Activated T-cell treated with anti-CD3 and anti-CD28 coated beads, Interleukin-2, amount 50 U/mL, for 24 hours (primary cell): Measurements from ENCODE around the gene THRAP3.

Experiments used
- DNase-seq: peaks from one replicate; pipeline ENCODE4 v3.0.0-alpha.2; 2020
- H3K27ac Mint-ChIP-seq: 2 replicates; pipeline ENCODE4 v1.8.0; 2020; ENCODE audit warnings: mild to moderate bottlenecking, mixed read lengths
- H3K27me3 Mint-ChIP-seq: 2 replicates; pipeline ENCODE4 v1.8.0; 2020; ENCODE audit warnings: mixed read lengths
- H3K36me3 Mint-ChIP-seq: 2 replicates; pipeline ENCODE4 v1.8.0; 2020; ENCODE audit warnings: low read depth, mixed read lengths
- H3K4me1 Mint-ChIP-seq: 2 replicates; pipeline ENCODE4 v1.8.0; 2020; ENCODE audit warnings: low read depth, mixed read lengths
- H3K4me3 Mint-ChIP-seq: 2 replicates; pipeline ENCODE4 v1.8.0; 2020; ENCODE audit warnings: mild to moderate bottlenecking, moderate library complexity, mixed read lengths
- H3K9me3 Mint-ChIP-seq: 2 replicates; pipeline ENCODE4 v1.8.0; 2020; ENCODE audit warnings: mixed read lengths

THRAP3 gene

DNA sequence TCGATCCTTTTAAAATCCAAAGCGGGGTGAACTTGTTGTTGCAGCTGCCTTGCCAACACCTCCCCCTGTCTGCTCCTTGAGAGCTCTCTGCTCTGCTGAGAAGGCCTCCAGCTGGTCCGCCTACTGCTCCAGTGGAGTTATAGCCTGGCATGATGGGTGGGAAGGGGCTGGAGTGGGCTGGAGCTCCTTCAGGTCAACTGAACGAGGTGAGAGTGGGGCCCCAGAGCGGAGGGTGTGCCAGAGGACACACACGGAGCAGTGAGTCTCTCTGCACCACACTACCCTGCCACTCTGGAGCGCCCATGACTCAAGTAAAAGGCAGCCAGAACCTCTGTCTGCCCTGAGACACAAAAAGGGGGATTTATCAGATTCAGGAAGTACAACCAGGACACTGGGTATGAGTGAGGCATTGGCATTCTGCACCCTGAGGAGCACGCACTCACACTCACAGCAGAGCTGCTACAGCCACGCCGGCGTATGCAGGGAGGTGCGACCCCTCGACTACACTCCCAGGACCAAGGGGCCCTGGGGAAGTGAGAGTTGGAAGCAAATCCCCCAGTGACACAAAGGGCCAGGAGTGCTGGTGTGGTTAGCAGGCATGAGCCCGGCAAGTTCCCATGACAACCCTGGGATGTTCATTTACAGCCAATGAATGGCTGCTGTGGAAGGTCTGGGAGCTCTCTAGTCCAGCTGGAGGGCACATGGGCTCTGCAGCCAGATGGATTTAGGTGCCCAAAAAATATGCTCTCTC, 127.2 kb downstream of the THRAP3 start:
- Mint-ChIP-seq H3K27ac (peak overlapping the region; percentile 86), H3K36me3 (peaks cover 82% of the 10 kb centered on the region)

GRCh38 chr1:36352125-36352909, 128.1 kb downstream of the THRAP3 start:
- Mint-ChIP-seq H3K27me3 (no peaks in the 10 kb centered on the region), H3K36me3 (peaks cover 83% of the 10 kb centered on the region), H3K4me1 (peaks cover 28% of the 10 kb centered on the region), H3K9me3 (no peaks in the 10 kb centered on the region), H3K4me3 (no peak overlapping the region), H3K27ac (peak overlapping the region; percentile 72)
- no peak for DNase-seq

More for the DNA sequence above, 127.2 kb downstream of the THRAP3 start:
- no peak overlapping the region for H3K4me3 Mint-ChIP-seq
- H3K4me1 Mint-ChIP-seq: peaks cover 28% of the 10 kb centered on the region
- H3K27me3 Mint-ChIP-seq: no peaks in the 10 kb centered on the region
- no peak for DNase-seq
- H3K9me3 Mint-ChIP-seq: no peaks in the 10 kb centered on the region

DNA sequence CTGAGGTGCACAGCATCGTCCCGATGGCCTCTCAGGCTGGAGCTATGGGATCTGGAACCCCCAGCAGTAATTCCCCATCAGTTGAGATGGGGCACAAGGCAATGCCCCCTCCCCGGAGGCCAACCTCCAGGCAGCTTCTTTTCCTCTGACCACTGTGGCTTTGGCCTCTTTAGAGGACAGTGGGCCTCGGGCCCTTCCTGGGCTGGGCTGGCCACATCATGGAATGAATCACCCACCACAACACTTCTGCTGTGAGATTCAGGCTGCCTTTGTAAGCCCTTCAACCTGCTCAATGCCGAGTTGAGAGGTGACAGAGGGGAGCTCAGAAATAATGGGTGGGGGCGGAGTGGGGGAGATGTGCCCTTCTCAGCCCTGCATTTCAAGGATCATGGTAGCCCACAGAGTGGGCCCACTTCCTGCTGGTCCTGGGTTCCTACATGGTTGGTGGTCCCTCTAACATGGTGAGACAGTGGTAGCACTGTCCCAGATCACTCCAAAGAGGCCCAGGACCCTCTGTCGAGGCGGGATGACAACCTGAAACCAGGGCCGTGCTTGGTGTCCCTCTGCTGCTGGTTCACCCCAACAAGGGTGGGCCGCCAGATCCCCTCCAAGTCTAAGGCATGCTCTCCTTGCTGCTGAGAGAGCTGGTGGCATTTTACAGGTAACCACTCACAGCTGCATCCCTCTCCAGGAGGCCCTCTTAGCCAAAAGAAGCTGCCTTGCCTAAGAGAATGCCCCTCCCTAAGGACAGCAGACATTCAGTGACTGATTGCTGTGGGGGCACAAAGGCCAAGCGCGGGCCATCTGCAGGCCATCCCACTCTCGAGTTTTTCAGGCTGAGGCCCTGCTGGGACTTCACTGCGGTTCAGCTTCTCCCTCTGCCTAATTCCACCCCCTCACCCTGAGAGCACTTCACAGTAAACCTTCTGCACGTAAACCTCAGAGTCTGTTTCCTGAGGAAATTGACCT, 129.0 kb downstream of the THRAP3 start:
- Mint-ChIP-seq H3K4me3 (no peak overlapping the region), H3K9me3 (no peaks in the 10 kb centered on the region), H3K27me3 (no peaks in the 10 kb centered on the region), H3K36me3 (peaks cover 83% of the 10 kb centered on the region), H3K27ac (peak overlapping the region; percentile 72), H3K4me1 (peaks cover 28% of the 10 kb centered on the region)
- no peak for DNase-seq

DNA sequence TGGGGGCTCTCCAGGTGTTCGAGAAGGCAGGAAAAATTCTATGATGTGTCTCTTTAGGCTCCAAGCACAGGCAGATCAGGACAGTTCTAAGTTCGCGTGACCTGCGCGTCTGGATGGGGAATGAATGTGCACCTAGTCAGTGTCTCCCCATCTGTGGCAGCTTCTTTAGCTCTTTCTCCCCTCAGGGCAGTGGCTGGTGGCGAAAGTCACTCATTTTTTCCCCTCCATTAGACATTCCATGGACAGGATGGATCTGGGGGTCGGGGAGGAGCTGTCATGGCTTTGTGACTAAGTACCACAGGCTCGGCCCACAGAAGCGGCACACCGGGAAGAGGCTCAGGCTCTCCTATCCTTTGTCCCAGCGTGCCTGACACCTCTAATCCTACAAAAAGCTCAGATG, 130.2 kb downstream of the THRAP3 start:
- Mint-ChIP-seq H3K9me3 (no peaks in the 10 kb centered on the region), H3K36me3 (peaks cover 83% of the 10 kb centered on the region), H3K27ac (no peak overlapping the region), H3K27me3 (no peaks in the 10 kb centered on the region), H3K4me3 (no peak overlapping the region), H3K4me1 (peaks cover 28% of the 10 kb centered on the region)
- no peak for DNase-seq
